ENCODE results near the gene DGKQ. TPM values are rescaled to one million over a fixed set of nuclear protein-coding genes. Genes with fewer than 3 reads are reported as not detected.

DGKQ gene
- total RNA-seq, 1 donor from 2014 or later: 15.0 TPM

GRCh38 chr4:912548-913279, 60.7 kb downstream of the DGKQ start:
- H3K36me3 Mint-ChIP-seq (ENCODE audit: low read depth): no peaks in the 10 kb centered on the region

DNA sequence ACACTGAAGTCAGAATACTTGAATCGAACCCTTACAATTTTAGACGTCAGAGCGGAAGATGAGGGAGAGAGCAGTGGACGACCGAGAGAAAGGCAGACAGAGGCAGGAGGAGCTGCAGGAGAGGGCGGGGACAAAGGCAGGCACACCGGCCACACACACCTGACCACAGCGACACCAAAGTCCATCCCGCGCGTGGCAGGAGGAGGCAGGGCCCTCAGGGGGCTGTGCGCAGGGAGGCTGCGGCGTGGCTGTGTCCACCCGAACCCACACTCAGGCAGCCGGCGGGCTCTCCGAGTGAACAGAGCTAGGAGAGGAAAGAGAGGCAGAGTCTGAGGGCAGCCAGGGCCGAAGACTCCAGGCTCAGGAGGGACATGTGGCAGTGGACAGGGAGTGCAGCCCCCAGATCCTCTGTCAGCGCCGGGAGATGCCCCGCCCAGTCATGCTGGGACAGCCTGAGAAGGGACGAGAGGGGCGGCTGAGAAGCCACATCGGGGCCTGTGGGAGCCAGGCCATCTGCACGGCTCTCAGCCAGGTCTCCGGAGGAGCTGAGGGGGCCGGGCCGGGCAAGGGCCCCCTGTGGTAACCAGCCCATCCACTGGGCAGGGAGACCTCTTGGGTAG, 61.4 kb downstream of the DGKQ start:
- no peak overlapping the region for H3K27ac Mint-ChIP-seq (ENCODE audit: unreplicated experiment)
- H3K9me3 Mint-ChIP-seq: no peaks in the 10 kb centered on the region
- H3K27me3 Mint-ChIP-seq (ENCODE audit: low read depth): no peaks in the 10 kb centered on the region
- no peaks in the 10 kb centered on the region for H3K36me3 Mint-ChIP-seq (ENCODE audit: low read depth)
- no peak overlapping the region for H3K4me3 Mint-ChIP-seq
- peaks cover 24% of the 10 kb centered on the region for H3K4me1 Mint-ChIP-seq
- TF ChIP-seq CTCF (conservative IDR thresholded peaks at IDR 0.05): no peak
- DNase-seq (ENCODE audit: low read depth, low spot score): no peak

More at GRCh38 chr4:912548-913279, 60.7 kb downstream of the DGKQ start:
- DNase-seq (ENCODE audit: low read depth, low spot score): no peak
- Mint-ChIP-seq H3K27me3 (ENCODE audit: low read depth) (no peaks in the 10 kb centered on the region), H3K27ac (ENCODE audit: unreplicated experiment) (no peak overlapping the region), H3K9me3 (no peaks in the 10 kb centered on the region), H3K4me1 (peaks cover 24% of the 10 kb centered on the region), H3K4me3 (no peak overlapping the region)
- no peak for TF ChIP-seq CTCF (conservative IDR thresholded peaks at IDR 0.05)

DNA sequence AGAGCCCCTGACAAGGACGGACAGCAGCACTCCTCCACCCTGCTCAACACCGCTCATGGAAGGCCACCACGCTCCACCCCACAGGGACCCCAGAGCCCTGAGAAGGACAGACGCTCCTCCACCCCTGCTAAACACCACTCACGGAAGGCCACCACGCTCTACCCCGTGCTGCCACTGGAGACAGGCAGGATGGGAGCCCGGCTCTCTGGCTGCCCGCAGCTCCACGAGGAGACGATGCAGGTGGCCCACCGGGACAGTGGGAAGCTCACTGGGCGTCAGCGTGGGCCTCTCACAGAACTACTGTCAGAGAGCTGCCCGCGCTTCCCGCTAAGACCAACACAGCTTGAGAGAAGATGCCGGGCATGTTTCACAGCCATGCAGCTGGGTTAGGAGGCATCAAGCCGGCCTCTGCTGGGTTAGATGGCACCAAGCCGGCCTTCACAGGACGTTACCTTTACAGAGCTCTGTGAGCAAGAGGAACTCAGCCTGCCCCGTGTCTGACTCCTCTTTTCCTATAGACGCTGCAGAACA, 62.1 kb downstream of the DGKQ start:
- TF ChIP-seq CTCF (conservative IDR thresholded peaks at IDR 0.05): no peak
- no peak overlapping the region for H3K4me3 Mint-ChIP-seq
- no peak overlapping the region for H3K27ac Mint-ChIP-seq (ENCODE audit: unreplicated experiment)
- H3K9me3 Mint-ChIP-seq: no peaks in the 10 kb centered on the region
- H3K27me3 Mint-ChIP-seq (ENCODE audit: low read depth): no peaks in the 10 kb centered on the region
- DNase-seq (ENCODE audit: low read depth, low spot score): no peak
- H3K36me3 Mint-ChIP-seq (ENCODE audit: low read depth): no peaks in the 10 kb centered on the region
- H3K4me1 Mint-ChIP-seq: peaks cover 29% of the 10 kb centered on the region

DNA sequence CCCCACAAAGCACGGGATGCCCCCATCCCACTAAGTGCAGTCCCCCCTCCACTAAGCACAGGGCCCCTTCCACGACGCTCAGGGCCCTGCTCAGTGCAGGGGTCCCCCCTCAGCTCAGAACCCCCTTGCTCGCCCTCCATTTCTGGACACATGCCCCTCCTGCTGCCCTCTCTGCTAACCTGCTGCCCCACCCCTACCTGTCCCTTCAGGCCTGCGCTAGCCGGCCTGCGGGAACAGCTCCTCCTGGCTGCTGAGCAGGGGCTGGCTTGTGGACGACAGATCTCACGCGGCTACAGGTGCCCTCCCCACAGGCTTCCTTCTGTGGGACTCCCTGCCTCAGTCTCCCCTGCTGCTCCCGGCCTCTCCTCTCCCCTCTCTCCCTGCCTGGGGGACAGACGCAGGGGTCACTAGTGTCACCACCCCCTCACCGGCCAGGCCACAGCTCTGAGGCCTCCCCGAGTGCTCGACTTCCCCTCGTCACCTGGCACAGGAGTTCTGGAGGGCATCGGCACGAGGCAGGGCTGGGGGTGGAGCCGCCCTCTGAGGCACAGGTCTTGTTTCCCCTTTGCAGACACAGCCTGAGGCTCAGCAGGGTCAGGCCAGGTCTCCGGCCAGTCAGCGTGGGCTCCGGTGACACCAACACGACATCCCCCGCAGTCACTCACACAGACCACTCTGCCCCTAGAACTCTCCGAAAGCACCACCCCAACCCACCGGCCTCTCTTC, 62.8 kb downstream of the DGKQ start:
- H3K36me3 Mint-ChIP-seq (ENCODE audit: low read depth): peaks cover 5% of the 10 kb centered on the region
- no peaks in the 10 kb centered on the region for H3K27me3 Mint-ChIP-seq (ENCODE audit: low read depth)
- H3K9me3 Mint-ChIP-seq: no peaks in the 10 kb centered on the region
- no peak for TF ChIP-seq CTCF (conservative IDR thresholded peaks at IDR 0.05)
- no peak for DNase-seq (ENCODE audit: low read depth, low spot score)
- H3K4me1 Mint-ChIP-seq: peaks cover 26% of the 10 kb centered on the region
- no peak overlapping the region for H3K27ac Mint-ChIP-seq (ENCODE audit: unreplicated experiment)
- H3K4me3 Mint-ChIP-seq: no peak overlapping the region

- no peak for DNase-seq (ENCODE audit: low read depth, low spot score)
- H3K36me3 Mint-ChIP-seq (ENCODE audit: low read depth): peaks cover 5% of the 10 kb centered on the region
- no peak for TF ChIP-seq CTCF (conservative IDR thresholded peaks at IDR 0.05)
- no peak overlapping the region for H3K27ac Mint-ChIP-seq (ENCODE audit: unreplicated experiment)
- no peaks in the 10 kb centered on the region for H3K27me3 Mint-ChIP-seq (ENCODE audit: low read depth)
- no peak overlapping the region for H3K4me3 Mint-ChIP-seq
- H3K9me3 Mint-ChIP-seq: no peaks in the 10 kb centered on the region
- peaks cover 20% of the 10 kb centered on the region for H3K4me1 Mint-ChIP-seq
Observed at GRCh38 chr4:909821-910220, 63.5 kb downstream of the DGKQ start.
